HG03520 (cell line): ENCODE results near the gene CROCC2.

ENCODE experiments used
- ATAC-seq: cut with Tn5 transposase; IDR thresholded peaks from one replicate; pipeline ENCODE4 v1.9.1; 2021; ENCODE audit warnings: mild to moderate bottlenecking, moderate library complexity; ENCODE audit not compliant: unreplicated experiment

Gene CROCC2

DNA sequence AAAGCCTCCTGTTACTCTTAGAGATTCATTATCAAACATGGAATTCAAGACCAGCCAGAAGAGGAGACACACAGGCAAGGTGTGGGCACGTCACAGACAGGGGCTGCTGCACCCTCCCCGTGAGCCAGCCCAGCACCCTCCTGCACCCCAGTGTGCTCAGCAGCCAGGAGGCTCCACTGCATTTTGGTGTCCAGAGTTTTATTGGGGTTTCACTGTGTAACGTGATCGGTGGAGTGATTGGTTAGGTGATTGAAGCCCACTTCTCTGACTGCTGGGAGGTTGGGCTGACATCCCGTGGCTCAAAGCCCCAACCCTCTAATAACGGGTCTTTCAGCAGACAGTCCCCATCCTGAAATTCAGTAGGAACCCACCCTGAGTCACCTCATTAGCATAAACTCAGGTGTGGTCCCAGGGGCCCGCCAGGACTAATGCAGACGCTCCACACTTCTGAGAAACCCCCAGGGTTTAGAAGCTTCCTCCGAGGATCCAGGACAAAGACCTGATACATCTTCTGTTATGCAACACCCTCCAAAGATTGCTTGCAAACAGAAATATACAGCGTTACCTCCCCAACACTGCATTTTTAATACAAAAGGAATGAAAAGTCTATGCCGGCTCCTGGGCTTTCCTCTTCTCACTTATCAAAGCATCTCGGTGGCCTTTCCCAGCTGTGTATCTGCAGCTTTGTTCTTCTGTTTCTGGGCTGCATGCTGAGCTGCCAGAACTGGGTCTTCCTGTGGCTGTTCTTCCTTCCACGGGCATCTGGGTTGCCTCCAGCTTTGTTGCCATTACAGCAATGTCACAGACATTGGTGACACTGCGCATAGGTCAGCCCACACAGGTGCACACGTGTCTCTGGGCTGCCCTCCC lies 48.5 kb downstream of the CROCC2 start:
- ATAC-seq = no peak

DNA sequence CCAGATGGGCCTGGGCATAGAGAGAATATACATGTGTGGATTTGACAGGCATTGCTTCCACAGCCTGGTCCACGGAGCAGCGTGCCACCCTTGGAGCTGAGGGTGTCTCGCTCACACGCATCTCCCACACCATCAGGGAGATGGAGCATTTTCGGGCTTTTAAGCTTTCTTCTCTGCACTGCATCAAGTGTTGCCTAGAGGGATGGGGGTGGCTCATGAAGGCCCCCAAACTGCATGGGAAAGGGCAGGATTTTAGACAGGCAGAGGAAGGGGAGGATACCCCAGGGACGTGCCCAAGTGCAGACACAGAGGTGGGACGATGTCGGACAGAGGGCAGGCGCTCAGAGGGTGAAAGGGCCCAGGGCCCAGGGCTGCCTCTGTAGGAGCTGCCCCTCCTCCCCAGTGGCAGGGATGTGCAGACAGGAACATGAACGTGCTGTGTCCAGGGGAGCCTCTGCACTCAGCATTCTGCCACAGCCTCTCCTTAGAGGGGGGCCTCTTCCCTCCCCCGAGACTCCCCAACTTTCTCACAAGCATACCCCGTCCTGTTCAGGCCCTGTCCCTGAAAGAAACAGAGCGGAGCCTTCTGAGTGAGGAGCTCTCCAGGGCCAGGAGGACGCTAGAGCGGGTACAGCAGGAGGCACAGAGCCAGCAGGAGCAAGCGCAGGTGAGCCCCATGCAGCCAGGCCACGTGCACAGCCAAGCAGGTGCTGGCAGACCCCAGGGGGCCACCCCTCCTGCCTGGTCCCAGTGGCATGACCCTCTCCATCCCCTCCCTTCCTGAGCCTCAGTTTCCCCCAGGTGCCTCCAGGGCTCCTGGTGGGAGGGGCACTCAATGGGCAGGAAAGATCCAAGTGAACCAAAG lies 49.4 kb downstream of the CROCC2 start:
- ATAC-seq = no peak

DNA sequence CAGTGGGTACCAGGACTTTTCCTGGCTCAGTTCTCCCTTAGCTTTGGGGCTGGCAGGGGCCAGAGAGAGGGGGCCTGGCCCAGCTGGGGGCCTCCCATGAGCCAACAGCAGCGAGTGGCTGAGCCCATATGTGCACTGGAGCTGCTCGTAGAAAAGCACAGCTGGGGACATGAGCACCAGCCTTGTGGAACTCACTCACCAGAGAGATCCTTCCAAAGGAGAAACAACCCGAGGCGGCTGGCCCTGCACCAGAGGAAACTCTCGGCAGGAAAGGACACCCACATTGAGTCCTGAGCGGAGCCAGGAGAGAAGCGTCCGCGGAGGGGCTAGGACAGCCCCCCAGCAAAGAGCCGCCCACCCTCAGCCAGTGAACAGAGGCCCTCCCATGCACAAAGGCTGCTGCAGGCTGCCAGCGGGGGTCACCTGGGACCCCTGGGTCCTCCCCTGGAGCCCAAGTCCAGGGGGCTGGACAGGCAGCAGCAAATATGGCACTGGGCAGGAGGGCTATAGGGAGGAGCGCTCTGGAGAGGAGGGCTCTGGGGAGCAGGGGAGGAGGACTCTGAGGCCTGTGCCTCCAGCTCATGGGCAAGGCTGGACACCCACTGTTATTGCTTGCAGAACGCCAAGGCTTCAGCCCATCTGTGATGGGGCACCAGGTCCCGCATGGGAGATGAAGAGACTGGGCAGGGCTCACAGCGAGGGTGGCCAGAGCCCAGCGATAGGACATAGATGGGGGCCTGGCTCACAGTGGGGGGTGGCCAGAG lies 50.2 kb downstream of the CROCC2 start:
- ATAC-seq = no peak

DNA sequence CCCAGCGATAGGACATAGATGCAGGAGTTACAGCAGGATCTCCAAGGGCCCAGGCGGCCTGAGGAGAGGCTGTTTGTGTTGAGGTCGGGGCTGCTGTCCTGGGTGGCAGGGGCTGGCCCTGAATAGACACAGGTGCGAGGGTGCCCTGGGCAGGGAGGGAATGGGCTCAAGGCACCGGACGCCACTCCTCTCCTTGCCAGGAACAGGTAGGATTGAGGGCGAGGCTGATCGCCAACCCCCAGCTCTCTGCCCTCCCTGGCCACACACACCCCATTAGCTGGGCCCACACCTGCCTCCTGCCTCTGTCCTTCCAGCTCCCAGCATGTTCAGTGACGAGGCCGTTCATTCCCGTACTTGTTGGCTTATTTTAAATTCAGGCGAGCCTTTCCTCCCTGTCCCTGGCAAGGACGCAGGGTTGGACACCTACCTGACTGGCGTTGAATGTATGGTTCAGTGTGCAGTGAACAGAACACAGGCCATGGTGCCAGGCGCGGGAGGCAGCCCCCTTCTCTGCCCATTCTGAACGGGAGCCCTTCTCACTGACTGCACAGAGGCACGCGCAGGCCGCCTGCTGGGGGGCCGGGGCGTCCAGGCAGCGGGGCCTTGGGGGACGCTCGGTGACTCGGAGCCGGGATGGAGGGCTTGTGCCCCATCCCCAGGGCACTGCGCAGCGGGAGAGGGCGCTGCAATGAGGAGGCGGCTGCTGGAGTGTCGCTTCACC lies 51.0 kb downstream of the CROCC2 start:
- ATAC-seq = no peak

GRCh38 chr2:240957656-240958365 lies 51.7 kb downstream of the CROCC2 start:
- no peak for ATAC-seq

- ATAC-seq = no peak
These were observed 52.5 kb downstream of the CROCC2 start for GRCh38 chr2:240958366-240959213.

- ATAC-seq = no peak
These were observed 53.2 kb downstream of the CROCC2 start for GRCh38 chr2:240959214-240959940.

DNA sequence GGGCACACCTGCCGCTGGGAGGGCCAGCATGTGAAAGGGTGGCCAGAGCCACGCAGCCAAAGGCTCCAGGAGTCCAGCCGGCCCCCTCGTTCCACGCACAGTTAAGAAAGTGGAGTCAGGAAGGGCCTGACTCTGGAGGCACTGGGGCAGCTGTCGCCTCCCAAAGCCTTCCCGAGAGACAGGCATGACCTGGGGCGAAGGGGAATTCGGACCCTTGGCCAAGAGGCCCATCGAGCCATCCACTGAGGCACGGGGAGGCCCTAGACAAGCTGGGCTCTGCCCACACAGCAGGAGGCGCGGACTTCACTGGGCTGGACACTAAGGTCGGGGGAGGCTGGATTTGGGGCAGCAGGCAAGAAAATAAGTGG lies 53.8 kb downstream of the CROCC2 start:
- no peak for ATAC-seq

DNA sequence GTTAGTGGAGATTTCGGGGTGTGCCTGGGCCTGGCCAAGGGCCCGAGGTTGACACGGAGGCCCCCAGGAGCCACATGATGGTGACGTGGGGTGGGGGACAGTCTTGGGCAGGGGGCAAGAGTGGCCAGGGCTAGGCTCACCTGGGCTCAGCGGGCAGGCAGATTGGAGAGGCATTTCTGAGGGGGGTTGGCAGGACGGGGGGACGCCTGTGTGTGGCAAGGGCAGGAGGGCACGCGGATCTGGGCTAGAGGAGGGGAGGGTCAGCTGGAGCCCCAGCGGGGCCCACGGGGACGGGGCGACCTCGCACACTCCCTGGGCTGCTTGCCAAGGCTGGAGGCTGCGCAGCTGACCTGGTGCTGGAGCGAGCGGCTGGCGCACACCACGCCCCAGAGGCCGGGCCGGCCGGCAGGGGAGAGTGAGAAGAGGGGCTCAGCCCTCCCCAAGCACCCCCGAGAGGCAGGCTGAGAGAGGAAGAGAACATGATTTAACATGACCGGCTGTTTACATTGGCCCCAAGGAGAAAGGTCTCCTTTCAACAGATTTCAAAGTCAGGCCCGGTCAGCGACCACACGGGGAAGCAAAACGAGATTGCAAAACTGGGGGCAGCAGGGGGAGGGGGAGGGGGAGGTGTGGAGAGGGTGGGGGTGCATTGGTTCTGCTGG lies 54.3 kb downstream of the CROCC2 start:
- ATAC-seq = no peak

DNA sequence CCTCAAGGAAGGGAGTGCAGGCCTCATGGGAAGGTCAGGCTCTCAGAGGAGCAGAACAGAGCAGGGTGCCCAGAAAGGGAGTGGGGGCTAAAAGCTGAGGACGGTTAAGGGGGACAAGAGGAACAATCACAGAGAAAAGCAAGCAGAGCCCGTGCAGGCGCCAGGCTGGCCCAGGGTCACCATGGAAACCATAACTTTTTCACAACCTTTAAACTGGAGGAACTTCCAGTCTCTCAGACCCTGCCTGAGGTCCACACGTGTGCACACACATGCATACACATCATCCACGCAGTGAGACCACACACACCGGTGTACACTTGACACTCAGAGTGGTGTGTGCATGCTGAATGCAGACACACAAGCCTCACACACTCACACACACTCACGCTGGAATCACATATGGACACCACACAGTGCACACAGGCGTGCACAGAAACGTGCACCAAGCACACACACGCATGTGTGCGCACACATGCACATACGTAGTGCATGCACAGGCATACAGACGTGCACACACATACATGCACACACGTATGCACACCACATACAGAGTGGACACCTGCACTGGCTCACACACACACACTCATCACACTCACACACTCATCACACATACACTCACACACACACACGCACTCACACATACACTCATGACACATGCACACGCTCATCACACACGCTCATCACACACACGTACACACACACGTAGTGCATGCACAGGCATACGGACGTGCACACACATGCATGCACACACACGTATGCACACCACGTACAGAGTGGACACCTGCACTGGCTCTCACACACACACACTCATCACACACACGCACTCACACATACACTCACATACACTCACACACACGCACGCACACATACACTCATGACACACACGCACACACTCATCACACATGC lies 55.1 kb downstream of the CROCC2 start:
- no peak for ATAC-seq

GRCh38 chr2:240961910-240962299 lies 55.8 kb downstream of the CROCC2 start:
- no peak for ATAC-seq

GRCh38 chr2:240962300-240963064 lies 56.3 kb downstream of the CROCC2 start:
- no peak for ATAC-seq

DNA sequence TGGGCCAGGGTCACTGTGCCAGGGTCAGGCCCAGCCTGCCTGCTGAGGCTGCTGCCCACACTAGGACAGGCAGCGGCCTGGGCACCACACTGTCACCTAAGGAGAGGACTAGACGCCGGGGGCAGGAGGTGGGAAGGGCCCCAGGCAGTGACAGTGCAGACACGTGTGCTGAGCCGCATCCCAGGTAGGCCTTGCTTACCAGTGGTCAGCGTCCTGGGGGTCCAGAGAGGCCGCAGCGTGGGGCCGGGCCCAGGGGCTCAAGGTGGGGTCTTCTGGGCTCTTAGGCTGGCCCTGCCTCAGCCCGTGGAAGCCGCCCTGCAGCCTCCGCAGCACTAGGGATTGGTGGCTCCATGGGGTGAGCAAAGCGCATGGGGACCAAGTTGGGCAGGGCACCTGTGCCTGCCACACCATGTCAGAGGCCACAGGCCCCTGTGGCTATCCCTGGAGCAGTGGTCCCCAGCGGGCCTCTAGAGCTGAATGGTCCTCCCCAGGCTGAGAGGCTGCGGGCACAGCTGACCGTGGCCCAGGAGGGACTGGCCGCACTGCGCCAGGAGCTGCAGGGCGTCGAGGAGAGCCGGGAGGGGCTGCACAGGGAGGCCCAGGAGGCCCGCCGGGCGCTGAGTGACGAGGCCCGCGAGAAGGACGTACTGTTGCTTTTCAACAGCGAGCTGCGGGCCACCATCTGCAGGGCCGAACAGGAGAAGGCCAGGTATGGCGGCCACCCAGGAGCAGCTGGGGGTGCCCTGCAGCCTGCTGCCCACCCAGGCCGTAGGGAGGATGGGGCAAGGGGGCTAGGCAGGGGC lies 57.1 kb downstream of the CROCC2 start:
- no peak for ATAC-seq

- ATAC-seq = no peak
These were observed 58.0 kb downstream of the CROCC2 start for GRCh38 chr2:240963868-240964703.
